NCI-H146 (cell line): Measurements from ENCODE around the gene KDM4B.
"Not testable (repeated sequence)": the region's sequence is repeated elsewhere in the genome, so short reads cannot be mapped to it uniquely, and the experiment has no call there.

ENCODE experiments used
- DNase-seq: peaks from one replicate; lab custom pipeline; 2025; lab: John Stamatoyannopoulos, UW

KDM4B gene

GRCh38 chr19:4968462-4969291 lies at the start of gene KDM4B:
KDM4B (plus strand) TSS chr19:4969113; CDS start chr19:5032891, 63,778 bp downstream.
- DNase-seq = peak; percentile 97

- no peak for DNase-seq
Observed at GRCh38 chr19:4922530-4923275, 46.2 kb upstream of the KDM4B start.

GRCh38 chr19:4923276-4923747 lies 45.6 kb upstream of the KDM4B start:
- no peak for DNase-seq

- DNase-seq = no peak
Observed at GRCh38 chr19:4929186-4929585, 39.7 kb upstream of the KDM4B start.

GRCh38 chr19:4930664-4931063 lies 38.2 kb upstream of the KDM4B start:
- no peak for DNase-seq

GRCh38 chr19:4932711-4933110 lies 36.2 kb upstream of the KDM4B start:
- no peak for DNase-seq

- DNase-seq = no peak
Observed at GRCh38 chr19:4933528-4933927, 35.4 kb upstream of the KDM4B start.

GRCh38 chr19:4935444-4935843 lies 33.5 kb upstream of the KDM4B start:
- no peak for DNase-seq

GRCh38 chr19:4937060-4937459 lies 31.9 kb upstream of the KDM4B start:
- DNase-seq = no peak

GRCh38 chr19:4938461-4938860 lies 30.5 kb upstream of the KDM4B start:
- not testable (repeated sequence) for DNase-seq

GRCh38 chr19:4939466-4939865 lies 29.4 kb upstream of the KDM4B start:
- DNase-seq = no peak

GRCh38 chr19:4941638-4942169 lies 27.2 kb upstream of the KDM4B start:
- not testable (repeated sequence) for DNase-seq

GRCh38 chr19:4950650-4951049 lies 18.3 kb upstream of the KDM4B start:
- DNase-seq = not testable (repeated sequence)

GRCh38 chr19:4951656-4952055 lies 17.3 kb upstream of the KDM4B start:
- no peak for DNase-seq

GRCh38 chr19:4952945-4953344 lies 16.0 kb upstream of the KDM4B start:
- DNase-seq = no peak

GRCh38 chr19:4954320-4955149 lies 14.4 kb upstream of the KDM4B start:
- not testable (repeated sequence) for DNase-seq

- DNase-seq = no peak
Observed at GRCh38 chr19:4955274-4955673, 13.6 kb upstream of the KDM4B start.

GRCh38 chr19:4957981-4958380 lies 10.9 kb upstream of the KDM4B start:
- DNase-seq = no peak

- DNase-seq = no peak
Observed at GRCh38 chr19:4962085-4962619, 6.8 kb upstream of the KDM4B start.

- no peak for DNase-seq
Observed at GRCh38 chr19:4965061-4965460, 3.9 kb upstream of the KDM4B start.

- no peak for DNase-seq
Observed at GRCh38 chr19:4966591-4966990, 2.3 kb upstream of the KDM4B start.
